ENCODE results near the gene CARMIL3. TPM values are rescaled to one million over a fixed set of nuclear protein-coding genes. Genes with fewer than 3 reads are reported as not detected.
A peak's percentile ranks its signal among the peaks of the same experiment; 100 is the strongest.

CARMIL3 gene
- total and polyA plus RNA-seq, 2 of the 4 experiments (the other 2 are of a cell fraction), result under 0.01 TPM; not detected in 1

- Histone ChIP-seq H3K79me1 (ENCODE audit: low read depth in 1 of 2, low read length in 2 of 2) (no peaks in the 10 kb centered on the region), H4K8ac (ENCODE audit: low read depth in 2 of 2, low read length in 2 of 2) (no peak overlapping the region), H3K27me3 (ENCODE audit: control insufficient read depth, insufficient read depth, low read length) (no peaks in the 10 kb centered on the region), H3K18ac (ENCODE audit: low read depth, low read length) (no peak overlapping the region), H3K14ac (replicated peaks; ENCODE audit: low read depth, low read length) (no peak overlapping the region), H4K5ac (ENCODE audit: low read depth, low read length) (no peak overlapping the region), H3K4me1 (ENCODE audit: control insufficient read depth, insufficient read depth, low read length) (no peaks in the 10 kb centered on the region), H3K9me3 (ENCODE audit: control insufficient read depth, insufficient read depth, low read length) (no peaks in the 10 kb centered on the region; the same call in 1 of the 2 replicates), H2AK5ac (ENCODE audit: low read depth, low read length) (no peak overlapping the region), H4K91ac (ENCODE audit: insufficient read depth, low read depth, low read length) (no peak overlapping the region), H2BK120ac (ENCODE audit: low read depth, low read length) (no peak overlapping the region), H3K9ac (ENCODE audit: low read depth, low read length) (no peak overlapping the region), H3K56ac (ENCODE audit: extremely low read depth, insufficient read depth, low read length) (no peak overlapping the region), H4K20me1 (ENCODE audit: insufficient read depth, low read length) (no peaks in the 10 kb centered on the region), H2BK5ac (ENCODE audit: low read depth, low read length, poor library complexity, severe bottlenecking) (no peak overlapping the region), H2AFZ (replicated peaks; ENCODE audit: low read length, poor library complexity) (no peak overlapping the region), H3K4me2 (ENCODE audit: low read depth, low read length) (no peak overlapping the region), H3K9me1 (ENCODE audit: insufficient read depth, low read length) (peaks cover 5% of the 10 kb centered on the region; the same call in 1 of the 2 replicates), H3K27ac (ENCODE audit: insufficient read depth, low read length) (no peak overlapping the region), H3K4ac (ENCODE audit: low read depth, low read length) (no peak overlapping the region), H3K36me3 (ENCODE audit: control insufficient read depth, insufficient read depth, low read length) (peaks cover 18% of the 10 kb centered on the region), H3K23ac (ENCODE audit: low read depth, low read length) (no peak overlapping the region), H2BK15ac (ENCODE audit: low read depth, low read length) (no peak overlapping the region), H2AK9ac (replicated peaks; ENCODE audit: low read depth, low read length, poor library complexity) (no peak overlapping the region), H3K4me3 (ENCODE audit: insufficient read depth, low read depth, low read length) (no peak overlapping the region), H2BK20ac (ENCODE audit: low read depth, low read length) (no peak overlapping the region)
- DNase-seq (no peak), ATAC-seq (ENCODE audit: low read depth) (no peak)
- intact Hi-C loops (cut with micrococcal nuclease) (no loop called here), in situ Hi-C loops (cut with MboI; ENCODE audit: low sequenced_read_pairs) (no loop called here), dilution Hi-C loops (cut with HindIII; ENCODE audit: low sequenced_read_pairs, unreplicated experiment) (no loop called here)
- POLR2A ChIA-PET (ENCODE audit: unreplicated experiment), result no interaction called here
- no CpG with 5 or more reads among the region's 4 CpGs for WGBS, 2 experiments (ENCODE audit: extremely low coverage in 2 of 2, insufficient read length in 1 of 2)
- TF ChIP-seq USF2 (IDR thresholded peaks at IDR 0.05; ENCODE audit: low read depth, low read length), result no peak
- TF ChIP-seq MAFK (IDR thresholded peaks at IDR 0.05; ENCODE audit: low read depth, low read length), result peak; percentile 91
- CTCF ChIA-PET, result interaction anchor here (1.1 kb wide), 1 partner anchor 11 kb away, joined by 3 read pairs; no protein-coding TSS in a partner anchor
- no TSS peak for BruUV-seq (replicated peaks)
Observed at GRCh38 chr14:24106672-24107271, 55.0 kb downstream of the CARMIL3 start.

All from IMR-90 (cell line).